AG09319 (cell line): ENCODE data around the gene LIMCH1.

Experiments used
- DNase-seq: peaks from one replicate; pipeline ENCODE4 v3.0.0-alpha.2; 2010; ENCODE audit warnings: low read depth; ENCODE audit errors: extremely low read depth
- CTCF ChIP-seq: IDR thresholded peaks from 2 replicates; pipeline ENCODE4 v1.5.1; 2011; ENCODE audit warnings: low read depth, mild to moderate bottlenecking, inconsistent platforms, low read length, moderate library complexity

Gene LIMCH1

DNA sequence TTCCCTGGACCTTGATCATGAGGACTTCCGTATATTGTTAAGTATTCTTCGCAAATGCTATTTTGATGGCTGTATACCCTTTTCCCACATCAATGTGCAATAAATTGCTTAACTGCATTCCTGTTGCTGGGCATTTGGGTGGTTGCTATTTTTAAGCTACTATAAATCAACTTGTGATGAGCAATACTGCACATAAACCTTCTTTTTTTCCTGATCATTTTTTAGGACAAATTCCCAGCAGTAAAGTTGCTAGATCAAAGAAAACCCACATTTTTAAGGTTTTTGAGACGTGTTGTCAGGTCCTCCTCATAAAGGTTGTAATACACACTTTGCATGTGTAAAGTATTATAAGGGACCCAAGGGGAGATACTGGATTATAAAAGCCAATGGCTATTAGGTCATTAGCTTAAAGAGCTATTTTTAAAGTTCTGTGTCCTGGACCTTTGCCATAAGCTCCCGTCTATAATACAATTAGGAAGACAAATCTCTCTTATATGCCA, 35.6 kb downstream of the LIMCH1 start:
- no peak for TF ChIP-seq CTCF
- no peak for DNase-seq

DNA sequence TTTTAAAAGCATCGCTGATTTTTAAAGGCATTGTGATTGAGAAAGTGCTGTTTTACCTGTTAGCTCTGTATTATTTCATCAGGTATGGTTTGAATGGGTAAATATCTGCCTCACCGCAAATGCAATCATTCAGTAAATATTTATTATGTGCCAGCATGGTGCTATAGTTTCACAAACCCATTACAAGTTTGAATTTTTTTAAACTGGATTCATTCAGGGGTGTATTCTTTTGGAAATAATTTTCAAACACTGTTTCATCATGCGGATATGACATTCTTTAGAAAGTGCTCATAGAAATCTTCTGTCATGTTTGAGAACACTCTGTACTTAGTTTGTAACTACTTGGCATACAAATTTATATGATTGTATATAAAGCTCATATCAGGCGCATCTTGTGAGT, 37.2 kb downstream of the LIMCH1 start:
- TF ChIP-seq CTCF: no peak
- no peak for DNase-seq

GRCh38 chr4:41575665-41576064, 37.7 kb downstream of the LIMCH1 start:
- no peak for DNase-seq
- no peak for TF ChIP-seq CTCF

- no peak for DNase-seq
- no peak for TF ChIP-seq CTCF
Observed at GRCh38 chr4:41579043-41579442, 41.1 kb downstream of the LIMCH1 start.

DNA sequence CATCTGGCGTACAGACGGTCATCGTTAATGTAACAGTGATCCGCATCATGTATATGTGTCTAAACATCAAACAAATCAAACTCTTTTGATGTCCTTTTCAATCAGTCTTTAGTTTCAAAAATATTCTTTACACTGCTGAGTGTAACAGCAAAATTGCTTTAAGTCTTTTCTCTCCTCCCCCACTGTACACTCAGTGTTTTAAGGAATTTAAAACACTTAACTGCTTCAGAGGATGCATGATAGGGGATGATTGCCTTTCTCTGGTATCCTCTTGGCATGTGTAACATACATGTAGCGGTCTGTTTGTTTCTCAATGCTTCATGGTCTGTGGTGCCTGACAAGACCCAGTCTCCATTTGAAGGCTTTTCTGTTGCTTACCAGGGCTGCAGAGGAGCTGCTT, 41.6 kb downstream of the LIMCH1 start:
- TF ChIP-seq CTCF: no peak
- no peak for DNase-seq

DNA sequence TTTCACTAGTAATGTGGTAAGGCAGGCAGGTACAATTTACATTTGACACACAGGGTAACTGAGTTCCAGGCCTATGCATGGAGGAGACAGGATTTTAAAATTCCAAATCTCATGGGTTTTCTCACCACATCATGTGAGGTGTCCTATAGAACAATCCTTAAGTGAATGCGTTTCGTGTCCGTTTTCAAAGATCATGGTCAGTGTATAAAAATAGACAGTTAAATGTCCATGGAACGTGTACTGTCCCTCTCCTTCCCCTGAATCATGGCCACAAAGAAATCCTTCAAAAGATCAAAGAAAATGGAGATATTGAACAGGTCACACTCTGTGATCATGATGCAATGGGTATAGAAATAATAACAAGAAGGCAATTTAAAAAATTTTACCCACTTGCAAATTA, 42.0 kb downstream of the LIMCH1 start:
- no peak for TF ChIP-seq CTCF

DNA sequence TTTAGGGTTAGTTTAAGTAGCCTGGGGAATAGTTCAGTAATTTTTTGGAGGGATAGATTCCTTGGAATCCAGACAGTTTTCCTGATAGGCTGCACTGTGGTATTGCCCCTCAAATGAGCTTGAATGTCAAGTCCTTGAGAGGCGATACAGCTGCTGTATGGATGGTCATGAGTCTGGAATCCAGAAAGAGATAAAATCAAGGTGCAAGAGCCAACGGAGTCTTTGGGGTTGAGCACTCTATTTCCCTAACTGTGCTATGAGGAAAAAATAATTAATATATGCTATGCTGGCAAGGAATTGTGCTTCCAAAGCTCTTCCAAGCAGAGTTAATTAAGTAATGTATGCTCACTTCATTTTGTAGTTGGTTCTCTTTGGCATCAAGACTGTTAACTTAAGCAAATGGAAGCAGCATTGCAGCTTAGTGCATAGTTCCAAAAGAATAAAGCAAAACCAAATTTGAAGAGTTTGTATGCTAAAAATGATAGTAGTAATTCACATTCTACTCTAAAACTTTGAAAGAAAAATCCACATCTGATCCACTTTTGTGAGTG, 48.8 kb downstream of the LIMCH1 start:
- no peak for DNase-seq
- TF ChIP-seq CTCF: no peak

More for the DNA sequence above, 42.0 kb downstream of the LIMCH1 start:
- DNase-seq: no peak
